PC-9 (cell line): Measurements from ENCODE around the gene SYNDIG1L. TPM values are rescaled to one million over a fixed set of nuclear protein-coding genes. Genes with fewer than 3 reads are reported as not detected.

Source experiments
- BruUV-seq: library from RNA; stranded (reverse); fragments of 400-500 nt; replicated peaks from 2 replicates; lab custom pipeline; 2021; lab: Mats Ljungman, UMichigan
- CTCF ChIA-PET: fragments of 300-600 bp; sonication (Branson Sonifier 250); formaldehyde crosslinking; loops from one replicate; lab custom pipeline; 2022; ENCODE audit warnings: antibody characterized with exemption; lab: Charles Lee
- POLR2A ChIA-PET: fragments of 300-600 bp; sonication (Branson Sonifier 250); formaldehyde crosslinking; loops from one replicate; lab custom pipeline; 2022; ENCODE audit warnings: antibody characterized with exemption; ENCODE audit not compliant: unreplicated experiment; lab: Charles Lee
- DNase-seq, 2 experiments: peaks; one replicate each; pipeline versions ENCODE4 v3.0.0 to v3.0.0-alpha.2; 2015 to 2022; ENCODE audit warnings: mixed read lengths in 1 of 2
- H2AFZ ChIP-seq: fragments of 200-600 bp; sonication (generic); 2 replicates; pipeline ENCODE4 v1.8.1; 2017; ENCODE audit warnings: antibody characterized with exemption
- H3F3A ChIP-seq: fragments of 200-600 bp; sonication (generic); 2 replicates; pipeline ENCODE4 v1.8.1; 2017; ENCODE audit warnings: antibody characterized with exemption, mild to moderate bottlenecking, low read depth; ENCODE audit not compliant: insufficient read depth
- H3K27ac ChIP-seq: fragments of 200-600 bp; sonication (generic); 2 replicates; pipeline ENCODE4 v1.6.1; 2016; ENCODE audit warnings: mixed run types
- H3K27me3 ChIP-seq: fragments of 200-600 bp; sonication (generic); 2 replicates; pipeline ENCODE4 v1.6.1; 2016; ENCODE audit warnings: low read depth, mixed run types; ENCODE audit not compliant: insufficient read depth
- H3K36me3 ChIP-seq: fragments of 200-600 bp; sonication (generic); 2 replicates; pipeline ENCODE4 v1.6.1; 2016; ENCODE audit warnings: low read depth, mixed run types
- H3K4me1 ChIP-seq: fragments of 200-600 bp; sonication (generic); replicated peaks from 2 replicates; pipeline ENCODE4 v1.6.1; 2016; ENCODE audit warnings: mixed run types; ENCODE audit not compliant: insufficient read depth
- H3K4me2 ChIP-seq: fragments of 200-600 bp; sonication (generic); 2 replicates; pipeline ENCODE4 v1.6.1; 2017; ENCODE audit warnings: mixed run types
- H3K4me3 ChIP-seq: fragments of 200-600 bp; sonication (generic); 2 replicates; pipeline ENCODE4 v1.6.1; 2016; ENCODE audit warnings: mixed run types
- H3K79me2 ChIP-seq: fragments of 200-600 bp; sonication (generic); 2 replicates; pipeline ENCODE4 v1.6.1; 2017; ENCODE audit warnings: low read depth, mixed run types
- H3K9me2 ChIP-seq: fragments of 200-600 bp; sonication (generic); 2 replicates; pipeline ENCODE4 v1.8.1; 2017; ENCODE audit warnings: mild to moderate bottlenecking; ENCODE audit not compliant: insufficient read depth
- H3K9me3 ChIP-seq: fragments of 200-600 bp; sonication (generic); 2 replicates; pipeline ENCODE4 v1.8.1; 2016; ENCODE audit warnings: low read depth; ENCODE audit not compliant: insufficient read depth
- H4K20me1 ChIP-seq: fragments of 200-600 bp; sonication (generic); 2 replicates; pipeline ENCODE4 v1.8.1; 2017; ENCODE audit not compliant: insufficient read depth
- EZH2 ChIP-seq: fragments of 200-600 bp; sonication (generic); IDR thresholded peaks from 2 replicates; pipeline ENCODE4 v1.8.0; 2017; ENCODE audit warnings: antibody characterized with exemption, low read depth
- intact Hi-C: fragments of 100-400 bp; cut with micrococcal nuclease; formaldehyde crosslinking; loops from one replicate; pipeline ENCODE4 v1.10.0; 2022; ENCODE audit not compliant: unreplicated experiment
- total RNA-seq: library from RNA; stranded (reverse); gene quantifications from 2 replicates; pipeline ENCODE4 v1.2.3, GENCODE V29; 2021
- TF ChIP-seq, protein P1 (sequence below): fragments of 200-600 bp; sonication (generic); conservative IDR thresholded peaks from 2 replicates; pipeline ENCODE4 v1.6.1; 2017; ENCODE audit warnings: mixed run types, antibody characterized with exemption, mild to moderate bottlenecking, moderate library complexity

SYNDIG1L gene
- total RNA-seq, 1 experiment from 2014 or later, result 0.52 TPM

DNA sequence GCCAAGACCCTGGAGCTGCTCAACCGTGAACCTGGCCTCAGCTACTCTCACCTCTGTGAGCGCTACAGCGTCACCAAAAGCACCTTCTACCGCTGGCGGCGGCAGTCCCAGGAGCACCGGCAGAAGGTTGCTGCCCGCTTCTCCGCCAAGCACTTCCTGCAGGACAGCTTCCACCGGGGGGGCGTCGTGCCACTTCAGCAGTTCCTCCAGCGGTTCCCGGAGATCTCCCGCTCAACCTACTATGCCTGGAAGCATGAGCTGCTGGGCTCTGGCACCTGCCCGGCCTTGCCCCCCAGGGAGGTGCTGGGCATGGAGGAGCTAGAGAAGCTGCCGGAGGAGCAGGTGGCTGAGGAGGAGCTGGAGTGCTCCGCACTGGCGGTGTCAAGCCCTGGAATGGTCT is 68.4 kb downstream of the SYNDIG1L start:
- Histone ChIP-seq H4K20me1 (no peaks in the 10 kb centered on the region), H3K36me3 (no peaks in the 10 kb centered on the region), H3K4me1 (no peaks in the 10 kb centered on the region), H3K9me3 (no peaks in the 10 kb centered on the region), H3K4me3 (no peak overlapping the region), H3F3A (no peaks in the 10 kb centered on the region), H3K79me2 (no peaks in the 10 kb centered on the region), H3K4me2 (no peak overlapping the region), H3K9me2 (no peaks in the 10 kb centered on the region), H2AFZ (no peak overlapping the region), H3K27ac (no peak overlapping the region), H3K27me3 (no peaks in the 10 kb centered on the region)
- intact Hi-C loops, result no loop called here
- BruUV-seq, result no TSS peak
- DNase-seq, result no peak
- TF ChIP-seq, protein P1, sequence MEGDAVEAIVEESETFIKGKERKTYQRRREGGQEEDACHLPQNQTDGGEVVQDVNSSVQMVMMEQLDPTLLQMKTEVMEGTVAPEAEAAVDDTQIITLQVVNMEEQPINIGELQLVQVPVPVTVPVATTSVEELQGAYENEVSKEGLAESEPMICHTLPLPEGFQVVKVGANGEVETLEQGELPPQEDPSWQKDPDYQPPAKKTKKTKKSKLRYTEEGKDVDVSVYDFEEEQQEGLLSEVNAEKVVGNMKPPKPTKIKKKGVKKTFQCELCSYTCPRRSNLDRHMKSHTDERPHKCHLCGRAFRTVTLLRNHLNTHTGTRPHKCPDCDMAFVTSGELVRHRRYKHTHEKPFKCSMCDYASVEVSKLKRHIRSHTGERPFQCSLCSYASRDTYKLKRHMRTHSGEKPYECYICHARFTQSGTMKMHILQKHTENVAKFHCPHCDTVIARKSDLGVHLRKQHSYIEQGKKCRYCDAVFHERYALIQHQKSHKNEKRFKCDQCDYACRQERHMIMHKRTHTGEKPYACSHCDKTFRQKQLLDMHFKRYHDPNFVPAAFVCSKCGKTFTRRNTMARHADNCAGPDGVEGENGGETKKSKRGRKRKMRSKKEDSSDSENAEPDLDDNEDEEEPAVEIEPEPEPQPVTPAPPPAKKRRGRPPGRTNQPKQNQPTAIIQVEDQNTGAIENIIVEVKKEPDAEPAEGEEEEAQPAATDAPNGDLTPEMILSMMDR, result no peak
- no peak for TF ChIP-seq EZH2
- ChIA-PET CTCF (no interaction called here), POLR2A (no interaction called here)

DNA sequence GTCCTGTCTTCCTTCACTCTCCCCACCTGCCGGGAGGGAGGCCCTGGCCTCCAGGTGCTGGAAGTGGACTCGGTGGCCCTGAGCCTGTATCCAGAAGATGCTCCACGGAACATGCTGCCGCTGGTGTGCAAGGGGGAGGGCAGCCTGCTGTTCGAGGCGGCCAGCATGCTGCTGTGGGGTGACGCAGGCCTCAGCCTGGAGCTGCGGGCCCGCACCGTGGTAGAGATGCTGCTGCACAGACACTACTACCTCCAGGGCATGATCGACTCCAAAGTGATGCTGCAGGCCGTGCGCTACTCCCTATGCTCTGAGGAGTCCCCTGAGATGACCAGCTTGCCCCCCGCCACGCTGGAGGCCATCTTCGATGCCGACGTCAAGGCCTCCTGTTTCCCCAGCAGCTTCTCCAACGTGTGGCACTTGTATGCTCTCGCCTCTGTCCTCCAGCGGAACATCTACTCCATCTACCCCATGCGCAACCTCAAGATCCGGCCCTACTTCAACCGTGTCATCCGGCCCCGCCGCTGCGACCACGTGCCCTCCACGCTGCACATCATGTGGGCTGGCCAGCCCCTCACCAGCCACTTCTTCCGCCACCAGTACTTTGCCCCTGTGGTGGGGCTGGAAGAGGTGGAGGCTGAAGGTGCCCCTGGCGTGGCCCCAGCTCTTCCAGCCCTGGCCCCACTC is 69.0 kb downstream of the SYNDIG1L start:
- Histone ChIP-seq H3K4me3 (no peak overlapping the region), H3K4me2 (no peak overlapping the region), H3K4me1 (no peaks in the 10 kb centered on the region), H3K27ac (no peak overlapping the region), H2AFZ (no peak overlapping the region), H4K20me1 (no peaks in the 10 kb centered on the region), H3K79me2 (no peaks in the 10 kb centered on the region), H3K9me2 (no peaks in the 10 kb centered on the region), H3K27me3 (no peaks in the 10 kb centered on the region), H3K36me3 (no peaks in the 10 kb centered on the region), H3F3A (no peaks in the 10 kb centered on the region), H3K9me3 (no peaks in the 10 kb centered on the region)
- DNase-seq, result no peak
- POLR2A ChIA-PET, result interaction anchor here (0.5 kb wide), 1 partner anchor 347 kb away, joined by 4 read pairs; no protein-coding TSS in a partner anchor
- intact Hi-C loops, result no loop called here
- BruUV-seq, result no TSS peak
- CTCF ChIA-PET, result no interaction called here
- no peak for TF ChIP-seq EZH2
- TF ChIP-seq, protein P1, result no peak

Other genes starting within 250 kb of the SYNDIG1L start
- gene VSX2, start 186.8 kb downstream of the SYNDIG1L start, total RNA-seq, result not detected in 2 replicates
- gene ABCD4, start 123.3 kb downstream of the SYNDIG1L start, total RNA-seq, result 150 and 179 TPM in 2 replicates
- not detected in 2 replicates for gene VRTN, start 77.7 kb downstream of the SYNDIG1L start, total RNA-seq
- 1,010 and 1,208 TPM in 2 replicates for gene NPC2, start 67.1 kb upstream of the SYNDIG1L start, total RNA-seq
- 83.2 and 86.5 TPM in 2 replicates for gene ISCA2, start 67.6 kb upstream of the SYNDIG1L start, total RNA-seq
- 121 and 124 TPM in 2 replicates for gene LTBP2, start 186.0 kb upstream of the SYNDIG1L start, total RNA-seq